Right lobe of liver (tissue), 6 donors: Measurements from ENCODE around the gene SPSB3. TPM values are rescaled to one million over a fixed set of nuclear protein-coding genes. Genes with fewer than 3 reads are reported as not detected.

Experiments
- ATAC-seq, 4 donors: fragments of 200-7000 bp; cut with Tn5 transposase; one replicate each; pipeline ENCODE4 v1.9.1; 2020; ENCODE audit warnings: mild to moderate bottlenecking in 4 of 4, moderate library complexity in 4 of 4
- DNase-seq, 3 donors: peaks; one replicate each; pipeline ENCODE4 v3.0.0-alpha.2; 2020
- H3K27ac ChIP-seq, 3 donors: fragments of 200-600 bp; one replicate each; pipeline ENCODE4 v1.8.0; 2022
- H3K27me3 ChIP-seq, 2 donors: fragments of 200-600 bp; one replicate each; pipeline ENCODE4 v1.8.0; 2022
- H3K36me3 ChIP-seq, 4 donors: fragments of 200-600 bp; sonication (generic) in 1 of 4; one replicate each; pipeline versions ENCODE4 v1.5.1 to v1.8.0; 2017 to 2022; ENCODE audit warnings: control low read depth in 1 of 4
- H3K4me1 ChIP-seq, 4 donors: fragments of 200-600 bp; sonication (generic) in 1 of 4; one replicate each; pipeline versions ENCODE4 v1.5.1 to v1.8.0; 2017 to 2022; ENCODE audit warnings: control low read depth in 1 of 4
- H3K4me3 ChIP-seq, 3 donors: fragments of 200-600 bp; one replicate each; pipeline ENCODE4 v1.8.0; 2022
- H3K9me3 ChIP-seq, 4 donors: fragments of 200-600 bp; sonication (generic) in 1 of 4; one replicate each; pipeline versions ENCODE4 v1.5.1 to v1.8.0; 2017 to 2022; ENCODE audit warnings: control low read depth in 1 of 4
- POLR2A ChIP-seq: fragments of 450-650 bp; IDR thresholded peaks from one replicate; pipeline ENCODE4 v1.6.1; 2017; ENCODE audit warnings: antibody characterized with exemption, mild to moderate bottlenecking
- whole genome bisulfite sequencing: methylation state at CpG from one replicate; pipeline ENCODE4 v1.1.6; 2018; ENCODE audit warnings: low coverage, low lambda C conversion rate; ENCODE audit not compliant: insufficient coverage; ENCODE audit errors: missing lambda C conversion rate; 5-methylcytosine and 5-hydroxymethylcytosine counted together
- intact Hi-C, 2 donors: fragments of 100-400 bp; cut with DNase I; formaldehyde crosslinking; loops; one replicate each; pipeline versions ENCODE4 v1.11.2 to v1.14.1; 2022
- total RNA-seq, 6 experiments: library from RNA; depleted of rRNA in 2 of 6; stranded (reverse); fragments of >200 nt in 2 of 6; fragmentation: NEBNext Ultra II Directional in 3 of 6; extraction: Animal tissue kit (Norgen Biotek cat#: 25700) in 3 of 6; gene quantifications; one replicate each; pipeline versions ENCODE4 v1.1.0 to v1.2.4, GENCODE V29; 2016 to 2023
- TF ChIP-seq, protein P1 (sequence below), 4 donors: fragments of 200-600 bp in 3 of 4; fragments of 450-650 bp in 1 of 4; IDR thresholded peaks; one replicate each; pipeline versions ENCODE4 v1.5.1 to v1.8.0; 2016 to 2022; ENCODE audit warnings: antibody characterized with exemption in 4 of 4, mild to moderate bottlenecking in 2 of 4
- donor health status: DM: no; HTN: yes; CAD: no.
- donor health status: DM: no; HTN: no; CAD: no.
- donor health status: DM: no; HTN: no; CAD: no.
- donor health status: DM: no; HTN: yes; CAD: no.
- donor health status: DM: no; HTN: yes; CAD: no.

SPSB3 gene
- total RNA-seq, 6 experiments from 2014 or later: 18.6 to 42.5 (median 34.5) TPM

DNA sequence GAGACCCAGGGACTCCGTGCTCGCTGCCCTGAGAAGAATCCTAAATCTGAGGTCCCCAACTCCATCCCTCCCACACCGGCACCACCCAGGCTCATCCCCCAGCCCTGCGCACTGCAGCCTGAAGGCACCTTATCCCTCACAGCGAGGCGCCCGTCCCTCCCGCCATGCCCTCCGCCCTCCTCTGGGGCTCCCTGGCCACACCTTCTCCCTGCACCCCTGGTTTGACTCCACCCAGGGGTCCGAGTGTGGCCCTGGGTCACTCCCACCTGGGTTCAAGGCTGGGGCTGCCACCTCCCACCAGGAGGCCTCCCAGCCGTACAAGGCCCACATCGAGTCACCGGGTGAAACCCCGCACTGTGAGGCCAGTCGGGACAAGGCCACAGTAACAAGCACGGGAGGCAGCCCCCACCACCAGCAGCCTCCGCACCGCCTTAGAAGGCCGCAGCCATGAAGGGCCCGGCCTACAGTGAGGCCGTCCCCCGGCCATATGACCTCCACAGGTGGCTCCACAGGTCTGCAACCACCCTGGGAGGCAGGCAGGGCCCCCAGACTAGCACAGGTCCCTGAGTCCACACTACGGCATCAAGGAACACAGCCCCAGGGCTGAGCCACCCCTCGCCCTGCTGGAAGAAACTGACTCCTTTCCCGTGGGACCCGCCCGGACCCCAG, 36.0 kb upstream of the SPSB3 start:
- H3K4me1 ChIP-seq: peaks cover 0 to 34% (median 9%) of the 10 kb centered on the region in 4 donors
- no peaks in the 10 kb centered on the region for H3K9me3 ChIP-seq
- H3K36me3 ChIP-seq: peaks cover 0 to 69% (median 38%) of the 10 kb centered on the region in 4 donors
- peak overlapping the region in 1 of 3 donors; percentile 20 for H3K27ac ChIP-seq
- H3K27me3 ChIP-seq: no peaks in the 10 kb centered on the region
- DNase-seq (no peak), ATAC-seq (no peak)
- TF ChIP-seq, protein P1, sequence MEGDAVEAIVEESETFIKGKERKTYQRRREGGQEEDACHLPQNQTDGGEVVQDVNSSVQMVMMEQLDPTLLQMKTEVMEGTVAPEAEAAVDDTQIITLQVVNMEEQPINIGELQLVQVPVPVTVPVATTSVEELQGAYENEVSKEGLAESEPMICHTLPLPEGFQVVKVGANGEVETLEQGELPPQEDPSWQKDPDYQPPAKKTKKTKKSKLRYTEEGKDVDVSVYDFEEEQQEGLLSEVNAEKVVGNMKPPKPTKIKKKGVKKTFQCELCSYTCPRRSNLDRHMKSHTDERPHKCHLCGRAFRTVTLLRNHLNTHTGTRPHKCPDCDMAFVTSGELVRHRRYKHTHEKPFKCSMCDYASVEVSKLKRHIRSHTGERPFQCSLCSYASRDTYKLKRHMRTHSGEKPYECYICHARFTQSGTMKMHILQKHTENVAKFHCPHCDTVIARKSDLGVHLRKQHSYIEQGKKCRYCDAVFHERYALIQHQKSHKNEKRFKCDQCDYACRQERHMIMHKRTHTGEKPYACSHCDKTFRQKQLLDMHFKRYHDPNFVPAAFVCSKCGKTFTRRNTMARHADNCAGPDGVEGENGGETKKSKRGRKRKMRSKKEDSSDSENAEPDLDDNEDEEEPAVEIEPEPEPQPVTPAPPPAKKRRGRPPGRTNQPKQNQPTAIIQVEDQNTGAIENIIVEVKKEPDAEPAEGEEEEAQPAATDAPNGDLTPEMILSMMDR (IDR thresholded peaks at IDR 0.05): no peak
- no peak for TF ChIP-seq POLR2A
- 73% methylated on average over 3 of the region's 27 CpGs for WGBS
- no peak overlapping the region for H3K4me3 ChIP-seq
- intact Hi-C loops: no loop called here

DNA sequence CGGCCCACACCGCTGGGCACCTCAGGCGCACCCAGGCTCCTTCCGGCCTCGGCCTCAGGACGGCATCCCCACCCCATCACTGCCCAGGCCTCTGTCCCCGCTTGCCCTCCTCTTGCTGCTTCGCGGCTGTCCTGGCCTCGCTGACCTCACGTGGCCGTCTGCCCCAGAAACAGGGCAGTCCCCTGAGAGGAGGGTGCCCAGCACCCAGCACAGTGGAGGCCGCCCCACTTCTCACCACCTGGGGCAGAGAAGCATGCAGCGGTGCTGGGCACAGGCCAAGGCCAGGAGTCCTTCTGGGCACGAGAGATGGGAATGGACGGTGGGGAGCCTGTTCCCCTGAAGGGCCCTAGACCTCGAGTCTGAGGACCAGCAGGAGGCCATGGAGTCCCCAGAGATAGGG, 35.3 kb upstream of the SPSB3 start:
- no peak overlapping the region for H3K4me3 ChIP-seq
- TF ChIP-seq, protein P1 (IDR thresholded peaks at IDR 0.05): no peak
- no peak for TF ChIP-seq POLR2A
- H3K4me1 ChIP-seq: peaks cover 0 to 32% (median 8%) of the 10 kb centered on the region in 4 donors
- no peaks in the 10 kb centered on the region for H3K27me3 ChIP-seq
- intact Hi-C loops: no loop called here
- H3K27ac ChIP-seq: peak overlapping the region in 1 of 3 donors; percentile 44
- DNase-seq (peak; percentile 38 to 80 (median 77)), ATAC-seq (peak in 3 of 4 donors; percentile 36 to 68 (median 61))
- WGBS: 44% methylated on average over 12 of the region's 17 CpGs
- no peaks in the 10 kb centered on the region for H3K9me3 ChIP-seq
- peaks cover 0 to 66% (median 38%) of the 10 kb centered on the region in 4 donors for H3K36me3 ChIP-seq

DNA sequence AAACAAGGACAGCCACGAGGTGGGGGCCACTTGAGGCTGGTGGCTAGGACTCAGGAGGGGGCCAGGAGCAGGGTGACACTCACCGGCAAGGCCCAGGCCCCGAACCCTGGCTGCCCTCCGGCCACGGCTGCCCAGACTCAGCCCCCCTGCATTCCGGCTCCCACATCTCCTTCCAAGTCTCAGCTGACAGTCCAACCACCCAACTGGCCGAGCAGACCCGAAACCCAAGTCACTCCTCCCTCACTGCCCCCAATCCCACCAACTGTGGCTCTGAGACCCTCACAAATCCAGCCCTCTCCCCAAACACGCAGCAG, 34.9 kb upstream of the SPSB3 start:
- H3K27ac ChIP-seq: peak overlapping the region in 1 of 3 donors; percentile 44
- intact Hi-C loops: no loop called here
- DNase-seq: no peak
- no peak for ATAC-seq
- no peaks in the 10 kb centered on the region for H3K9me3 ChIP-seq
- no peak overlapping the region for H3K4me3 ChIP-seq
- no peaks in the 10 kb centered on the region for H3K27me3 ChIP-seq
- no CpG with 5 or more reads among the region's 9 CpGs for WGBS
- H3K36me3 ChIP-seq: peaks cover 0 to 61% (median 35%) of the 10 kb centered on the region in 4 donors
- peaks cover 0 to 27% (median 5%) of the 10 kb centered on the region in 4 donors for H3K4me1 ChIP-seq
- TF ChIP-seq POLR2A: no peak
- TF ChIP-seq, protein P1 (IDR thresholded peaks at IDR 0.05): no peak

DNA sequence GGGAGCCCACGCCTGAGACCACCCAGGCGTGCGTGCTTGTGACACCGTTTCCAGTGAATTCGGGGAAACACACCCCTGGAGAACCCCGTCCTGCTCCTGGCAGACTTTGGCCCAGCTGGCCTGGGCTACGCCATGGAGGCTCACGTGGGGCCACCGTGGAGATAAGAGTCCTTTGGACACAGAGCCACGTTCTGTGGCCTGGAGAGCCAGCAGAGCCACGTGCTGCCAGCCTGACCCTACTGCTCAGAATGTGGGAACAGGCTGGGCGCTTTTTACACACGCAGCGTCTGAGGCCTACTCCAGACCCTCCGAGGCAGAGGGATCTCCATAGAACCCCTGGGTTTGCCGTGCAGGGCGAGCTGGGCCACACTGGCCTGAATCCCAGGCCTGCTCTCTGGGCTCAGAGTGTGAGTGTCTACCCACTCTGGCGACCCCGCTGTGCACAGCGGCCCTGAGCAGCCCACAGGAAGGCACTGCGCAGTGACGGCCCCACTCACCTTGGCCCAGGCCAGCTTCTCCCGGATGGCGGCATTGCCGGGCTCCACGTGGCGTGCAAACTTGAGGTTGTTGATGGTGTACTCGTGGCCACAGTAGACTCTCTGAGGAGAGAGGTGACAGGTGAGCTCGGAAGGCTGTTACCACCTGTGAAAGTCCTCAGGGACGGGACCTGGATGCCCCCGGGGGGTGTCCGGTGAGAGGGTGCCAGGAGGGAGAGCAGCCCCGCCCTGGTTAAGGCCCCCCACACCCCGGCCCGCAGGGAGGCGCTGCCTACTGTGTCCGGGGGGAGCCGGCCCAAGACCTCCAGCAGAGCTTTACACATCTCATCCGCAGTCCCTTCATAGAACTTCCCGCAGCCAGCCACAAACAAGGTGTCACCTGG, 34.3 kb upstream of the SPSB3 start:
- H3K9me3 ChIP-seq: no peaks in the 10 kb centered on the region
- no peaks in the 10 kb centered on the region for H3K27me3 ChIP-seq
- 87% methylated on average over 10 of the region's 40 CpGs for WGBS
- peaks cover 0 to 22% (median 5%) of the 10 kb centered on the region in 4 donors for H3K4me1 ChIP-seq
- ATAC-seq (peak; percentile 17 to 62 (median 51)), DNase-seq (peak; percentile 58 to 85 (median 84))
- intact Hi-C loops: no loop called here
- peak overlapping the region in 2 of 3 donors; percentile 44 to 49 for H3K27ac ChIP-seq
- H3K36me3 ChIP-seq: peaks cover 0 to 56% (median 32%) of the 10 kb centered on the region in 4 donors
- H3K4me3 ChIP-seq: no peak overlapping the region
- TF ChIP-seq, protein P1 (IDR thresholded peaks at IDR 0.05): no peak
- no peak for TF ChIP-seq POLR2A
